Hematopoietic multipotent progenitor cell (in vitro differentiated cells): ENCODE data around the gene SOX15. TPM values are rescaled to one million over a fixed set of nuclear protein-coding genes. Genes with fewer than 3 reads are reported as not detected.
A peak's percentile ranks its signal among the peaks of the same experiment; 100 is the strongest.
"Not testable (repeated sequence)": the region's sequence is repeated elsewhere in the genome, so short reads cannot be mapped to it uniquely, and the experiment has no call there.

Experiments used
- DNase-seq, 3 donors: peaks; one replicate each; pipeline ENCODE4 v3.0.0-alpha.2; 2011 to 2015; ENCODE audit warnings: low read depth in 2 of 3, low spot score in 2 of 3
- total RNA-seq: library from RNA; depleted of rRNA; stranded (reverse); fragments of >200 nt; gene quantifications from one replicate; pipeline ENCODE4 v1.2.3, GENCODE V29; 2012

Gene SOX15
- 0.81 TPM for total RNA-seq

GRCh38 chr17:7589891-7590691 is at the start of gene SOX15:
SOX15 (minus strand) TSS chr17:7590094; CDS start chr17:7589676, 418 bp downstream.
- no peak for DNase-seq

DNA sequence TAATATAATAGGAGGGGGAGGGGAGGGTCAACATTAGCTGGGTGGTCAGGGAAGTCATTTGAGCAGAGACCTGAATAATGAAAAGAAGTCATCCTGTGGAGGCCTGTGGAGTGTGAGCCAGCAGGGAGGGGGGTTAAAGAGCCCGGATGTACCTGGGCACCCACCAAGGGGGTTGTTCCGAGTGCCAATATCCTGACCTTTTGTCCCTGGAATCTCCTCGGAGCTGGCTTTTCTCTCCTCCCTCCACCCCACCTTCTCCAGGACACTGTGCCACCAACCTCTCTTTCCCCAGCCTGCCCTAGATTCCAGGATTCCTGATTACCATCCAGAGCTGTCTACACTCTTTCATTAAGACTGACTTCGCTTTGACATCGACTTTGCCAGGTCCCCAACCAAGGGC is 46.3 kb upstream of the SOX15 start:
- no peak for DNase-seq

GRCh38 chr17:7634384-7634783 is 44.5 kb upstream of the SOX15 start:
- DNase-seq, result peak in 1 of 3 donors; percentile 32

- no peak for DNase-seq
Measured at GRCh38 chr17:7633093-7633492, 43.2 kb upstream of the SOX15 start.

GRCh38 chr17:7632492-7632894 is 42.6 kb upstream of the SOX15 start:
- DNase-seq, result peak in 2 of 3 donors; percentile 57 to 76

DNA sequence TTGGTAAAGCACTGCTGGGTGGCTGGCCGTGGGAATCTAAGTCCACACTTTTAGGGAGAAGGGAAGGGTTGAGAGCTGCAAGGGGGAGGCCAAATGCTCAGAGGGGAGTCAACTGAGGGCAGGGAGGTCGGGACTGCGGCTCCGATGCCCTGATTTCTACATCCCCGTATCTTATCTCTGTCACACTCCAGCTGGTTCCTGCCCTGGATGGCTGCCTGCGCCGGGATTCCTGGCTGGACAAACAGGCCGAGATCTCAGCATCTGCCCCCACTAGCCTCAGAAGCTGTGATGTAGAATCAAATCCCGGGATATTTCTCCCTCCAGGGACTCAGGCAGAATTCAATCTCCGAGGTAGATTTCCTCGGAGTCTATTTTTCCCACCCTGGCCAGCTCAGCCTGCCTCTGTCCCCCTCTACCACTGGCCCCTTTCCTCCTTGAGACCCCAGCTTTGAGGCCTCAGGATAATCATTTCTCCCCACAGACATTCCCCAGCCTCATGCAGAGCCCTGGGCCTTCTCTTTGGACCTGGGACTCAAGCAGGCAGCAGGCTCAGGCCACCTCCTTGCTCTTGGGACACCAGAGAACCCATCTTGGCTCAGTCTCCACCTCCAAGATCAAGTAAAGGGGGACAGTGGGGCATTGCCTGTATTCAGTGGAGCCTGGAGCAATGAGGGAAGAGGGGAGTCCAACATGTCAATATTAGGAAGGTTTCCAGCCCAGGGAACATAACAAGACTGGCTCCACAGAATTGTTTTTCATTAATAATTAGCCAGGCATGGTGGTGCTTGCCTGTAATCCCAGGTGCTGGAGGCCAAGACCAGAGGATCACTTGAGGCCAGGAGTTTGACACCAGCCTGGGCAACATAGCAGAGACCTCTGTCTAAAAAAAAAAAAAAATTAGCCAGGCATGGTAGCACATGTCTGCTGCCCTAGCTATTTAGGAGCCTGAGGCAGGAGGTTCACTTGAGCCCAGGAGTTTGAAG is 41.8 kb upstream of the SOX15 start:
- no peak for DNase-seq

DNA sequence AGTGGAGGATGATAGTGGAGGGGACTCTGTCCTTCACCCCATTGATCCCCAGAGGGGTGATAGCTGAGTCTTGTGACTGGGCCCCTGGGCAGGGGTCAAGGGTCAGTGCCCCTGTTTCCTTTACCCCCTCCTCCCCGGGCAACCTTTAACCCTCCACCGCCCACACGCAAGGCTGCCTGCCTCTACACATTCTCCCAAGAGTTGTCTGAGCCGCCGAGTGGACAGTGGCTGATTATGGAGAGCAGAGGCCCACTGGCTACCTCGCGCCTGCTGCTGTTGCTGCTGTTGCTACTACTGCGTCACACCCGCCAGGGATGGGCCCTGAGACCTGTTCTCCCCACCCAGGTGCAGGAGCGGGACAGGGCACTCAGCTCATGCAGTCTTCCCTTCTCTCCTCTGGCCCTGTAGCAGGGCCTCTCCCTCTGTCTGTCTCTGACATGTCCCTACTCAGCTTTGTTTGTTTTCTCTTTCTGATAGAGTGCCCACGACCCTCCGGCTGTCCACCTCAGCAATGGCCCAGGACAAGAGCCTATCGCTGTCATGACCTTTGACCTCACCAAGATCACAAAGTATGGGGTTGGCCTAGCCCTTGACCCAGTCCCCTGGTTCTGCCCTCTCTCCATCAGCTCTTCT is 40.2 kb upstream of the SOX15 start, which contains the start of gene SHBG:
Gene SHBG, plus strand, starts transcription at position 197 of the 633 bp plus-strand sequence. Its CDS starts 38 bp downstream, at position 235.
- no peak for DNase-seq

GRCh38 chr17:7627250-7628121 is 37.6 kb upstream of the SOX15 start, which contains the start of gene SAT2:
SAT2 (minus strand) TSS chr17:7627821; CDS start chr17:7627635, 186 bp downstream.
- peak; percentile 53 to 94 (median 91) for DNase-seq

DNA sequence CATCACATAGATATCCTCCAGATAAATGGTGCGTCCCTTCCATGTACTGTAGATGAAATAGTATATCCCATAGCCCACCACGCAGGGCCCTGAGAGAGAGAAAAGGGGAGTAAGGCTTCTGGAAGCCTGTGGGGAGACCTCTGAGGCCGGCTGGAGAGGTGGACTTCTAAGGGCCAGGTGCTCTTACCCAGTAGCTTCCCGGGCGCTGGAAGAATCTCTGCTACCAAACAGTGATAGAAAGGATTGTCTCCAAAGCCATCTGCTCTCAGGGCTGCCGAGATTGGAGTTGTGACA is 37.0 kb upstream of the SOX15 start:
- no peak for DNase-seq

DNA sequence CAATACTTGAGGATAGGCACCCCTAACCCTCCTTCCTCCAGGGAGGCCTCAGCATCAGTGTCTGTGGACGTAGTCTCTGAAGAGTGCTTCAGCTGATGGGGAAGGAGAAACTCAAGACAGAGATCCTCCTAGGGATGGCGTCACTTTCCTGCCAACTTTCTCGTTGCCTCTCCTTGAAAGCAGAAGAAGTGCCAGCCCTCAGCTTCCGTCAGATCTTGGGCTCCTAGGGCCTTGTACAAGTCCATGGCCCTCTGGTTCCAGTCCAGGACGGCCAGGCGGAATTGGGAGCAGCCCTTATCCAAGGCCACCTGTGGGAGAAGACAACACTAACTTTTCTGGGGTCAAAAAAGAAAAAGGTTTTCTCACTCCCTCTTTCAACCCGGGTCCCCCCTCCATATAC is 36.4 kb upstream of the SOX15 start:
- no peak for DNase-seq

DNA sequence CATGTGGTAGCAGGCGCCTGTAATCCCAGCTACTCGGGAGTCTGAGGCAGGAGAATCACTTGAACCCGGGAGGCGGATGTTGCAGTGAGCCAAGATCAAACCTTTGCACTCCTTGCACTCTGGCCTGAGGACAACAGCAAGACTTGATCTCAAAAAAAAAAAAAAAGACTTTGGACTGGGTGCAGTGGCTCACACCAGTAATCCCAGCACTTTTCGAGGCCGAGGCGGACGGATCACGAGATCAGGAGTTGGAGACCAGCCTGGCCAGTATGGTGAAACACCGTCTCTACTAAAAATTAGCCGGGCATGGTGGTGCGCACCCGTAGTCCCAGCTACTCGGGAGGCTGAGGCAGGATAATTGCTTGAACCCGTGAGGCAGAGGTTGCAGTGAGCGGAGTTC is 35.9 kb upstream of the SOX15 start:
- DNase-seq, result not testable (repeated sequence)

DNA sequence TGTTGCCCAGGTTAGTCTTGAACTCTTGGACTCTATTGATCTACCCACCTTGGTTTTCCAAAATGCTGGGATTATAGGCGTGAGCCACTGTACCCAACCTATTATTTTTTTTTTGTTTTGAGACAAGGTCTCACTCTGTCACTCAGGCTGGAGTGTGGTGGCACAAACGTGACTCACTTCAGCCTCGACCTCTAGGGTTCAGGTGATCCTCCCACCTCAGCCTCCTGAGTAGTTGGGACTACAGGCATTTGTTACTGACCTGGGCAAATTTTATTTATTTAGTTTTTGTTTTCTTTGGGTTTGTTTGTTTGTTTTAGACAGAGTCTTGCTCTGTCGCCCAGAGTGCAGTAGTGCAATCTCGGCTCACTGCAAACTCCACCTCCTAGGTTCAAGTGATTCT is 33.8 kb upstream of the SOX15 start:
- no peak for DNase-seq

- DNase-seq, result no peak
Measured at GRCh38 chr17:7620835-7621234, 30.9 kb upstream of the SOX15 start.

DNA sequence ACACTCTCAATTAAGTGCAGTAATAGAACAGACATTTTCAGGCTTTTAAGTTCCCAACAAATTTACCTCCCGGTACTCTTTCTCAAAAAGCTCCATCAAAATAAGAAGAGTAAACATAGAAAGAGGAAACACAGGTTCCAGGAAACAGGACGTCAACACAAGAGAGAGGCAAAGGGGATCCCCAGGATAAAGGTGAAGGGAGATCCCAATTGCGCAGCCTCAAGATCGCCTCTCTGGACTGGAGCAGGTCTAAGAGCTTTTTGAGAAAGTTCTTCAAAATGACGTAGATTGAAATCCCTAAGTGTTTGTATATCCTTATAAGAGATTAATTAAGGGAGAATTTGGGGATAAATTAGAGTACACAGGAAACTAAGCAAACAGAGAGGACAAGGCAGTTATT is 28.7 kb upstream of the SOX15 start:
- no peak for DNase-seq

DNA sequence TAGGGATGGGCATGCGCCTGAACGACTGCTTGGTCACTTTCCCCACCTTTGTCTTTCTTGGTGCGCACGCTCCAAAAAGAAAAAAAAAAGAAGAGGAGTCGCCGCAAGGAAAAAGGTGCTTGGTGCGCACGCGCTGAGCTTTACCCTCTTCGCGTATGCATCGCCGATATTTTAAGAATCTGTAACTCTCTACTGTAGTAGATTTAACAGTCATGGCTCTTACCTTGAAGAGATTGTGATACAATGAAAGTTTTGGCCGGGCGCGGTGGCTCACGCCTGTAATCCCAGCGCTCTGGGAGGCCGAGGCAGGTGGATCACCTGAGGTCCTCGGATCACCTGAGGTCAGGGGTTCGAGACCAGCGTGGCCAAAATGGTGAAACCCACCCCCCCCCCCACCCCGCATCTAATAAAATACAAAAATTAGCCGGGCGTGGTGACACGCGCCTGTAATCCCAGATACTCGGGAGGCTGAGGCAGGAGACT is 25.4 kb upstream of the SOX15 start:
- DNase-seq, result no peak

GRCh38 chr17:7614425-7615264 is 24.8 kb upstream of the SOX15 start, which contains the start of gene FXR2:
FXR2 (minus strand) TSS chr17:7614897; CDS start chr17:7614532, 365 bp downstream.
- peak; percentile 98 to 100 (median 100) for DNase-seq

- DNase-seq, result no peak
Measured at GRCh38 chr17:7613769-7614424, 24.0 kb upstream of the SOX15 start.

- no peak for DNase-seq
Measured at GRCh38 chr17:7612294-7612640, 22.4 kb upstream of the SOX15 start.
